ENCODE results near the gene DNAJC25. TPM values are rescaled to one million over a fixed set of nuclear protein-coding genes. Genes with fewer than 3 reads are reported as not detected.

The DNAJC25 gene
- total RNA-seq, 1 donor from 2014 or later, result 3.9 TPM

GRCh38 chr9:111696796-111697195 is 65.7 kb downstream of the DNAJC25 start:
- DNase-seq (ENCODE audit: low spot score), result no peak
- H3K4me1 Mint-ChIP-seq (ENCODE audit: unreplicated experiment), result peaks cover 9% of the 10 kb centered on the region
- H3K27me3 Mint-ChIP-seq (ENCODE audit: unreplicated experiment), result peaks cover 3% of the 10 kb centered on the region
- H3K9me3 Mint-ChIP-seq (ENCODE audit: unreplicated experiment), result no peaks in the 10 kb centered on the region
- no peak for TF ChIP-seq CTCF (IDR thresholded peaks at IDR 0.05; ENCODE audit: unreplicated experiment)
- H3K4me3 Mint-ChIP-seq (ENCODE audit: unreplicated experiment), result no peak overlapping the region
- H3K36me3 Mint-ChIP-seq (ENCODE audit: low read depth, unreplicated experiment), result peaks cover 7% of the 10 kb centered on the region
- H3K27ac Mint-ChIP-seq (ENCODE audit: unreplicated experiment), result no peak overlapping the region

GRCh38 chr9:111700776-111701175 is 69.6 kb downstream of the DNAJC25 start:
- Mint-ChIP-seq H3K36me3 (ENCODE audit: low read depth, unreplicated experiment) (peaks cover 7% of the 10 kb centered on the region), H3K4me3 (ENCODE audit: unreplicated experiment) (no peak overlapping the region), H3K9me3 (ENCODE audit: unreplicated experiment) (no peaks in the 10 kb centered on the region), H3K4me1 (ENCODE audit: unreplicated experiment) (peaks cover 9% of the 10 kb centered on the region), H3K27me3 (ENCODE audit: unreplicated experiment) (peaks cover 3% of the 10 kb centered on the region), H3K27ac (ENCODE audit: unreplicated experiment) (peak overlapping the region; percentile 99)
- DNase-seq (ENCODE audit: low spot score), result no peak
- TF ChIP-seq CTCF (IDR thresholded peaks at IDR 0.05; ENCODE audit: unreplicated experiment), result no peak

Other genes with a start within 250 kb of the DNAJC25 start
- 111 TPM for gene ECPAS, start 147.0 kb upstream of the DNAJC25 start, total RNA-seq (ENCODE audit: unreplicated experiment)
- 24.0 TPM for gene ZNF483, start 106.2 kb upstream of the DNAJC25 start, total RNA-seq (ENCODE audit: unreplicated experiment)
- 45.7 TPM for gene PTGR1, start 31.7 kb upstream of the DNAJC25 start, total RNA-seq (ENCODE audit: unreplicated experiment)
- gene GNG10, start 30.3 kb downstream of the DNAJC25 start, total RNA-seq (ENCODE audit: unreplicated experiment), result 60.4 TPM
- not detected for gene SHOC1, start 163.6 kb downstream of the DNAJC25 start, total RNA-seq (ENCODE audit: unreplicated experiment)